ENCODE measurements around the gene DOCK2.
"Not testable (repeated sequence)": the region's sequence is repeated elsewhere in the genome, so short reads cannot be mapped to it uniquely, and the experiment has no call there.

The DOCK2 gene

GRCh38 chr5:169641253-169641652 lies 4.2 kb downstream of the DOCK2 start:
- no peak for DNase-seq

DNA sequence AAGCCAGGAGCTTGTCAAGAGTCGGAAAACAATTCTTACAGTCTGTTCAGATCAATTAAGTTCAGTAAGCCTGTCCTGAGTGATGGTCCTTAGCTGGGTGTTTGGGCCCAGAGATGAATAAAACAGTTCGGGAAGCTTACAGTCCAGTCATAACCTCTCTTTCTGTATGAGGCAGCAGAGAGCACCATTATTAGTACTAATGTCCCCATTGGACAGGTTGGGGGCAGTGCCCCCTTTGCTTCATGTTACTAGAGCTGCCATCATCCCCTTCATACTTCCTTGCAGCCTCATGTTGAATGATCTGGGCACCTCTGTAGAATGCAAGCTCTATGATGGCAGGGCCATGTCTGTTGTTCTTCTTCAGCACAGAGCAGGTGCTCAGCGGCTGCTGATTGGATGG lies 9.8 kb downstream of the DOCK2 start:
- DNase-seq = no peak

GRCh38 chr5:169647566-169647965 lies 10.5 kb downstream of the DOCK2 start:
- DNase-seq = no peak

GRCh38 chr5:169648725-169649310 lies 11.7 kb downstream of the DOCK2 start:
- DNase-seq = no peak

- DNase-seq = no peak
Observed at GRCh38 chr5:169649486-169649885, 12.4 kb downstream of the DOCK2 start.

- no peak for DNase-seq
Observed at GRCh38 chr5:169650701-169651331, 13.7 kb downstream of the DOCK2 start.

- DNase-seq = no peak
Observed at GRCh38 chr5:169651526-169651925, 14.5 kb downstream of the DOCK2 start.

DNA sequence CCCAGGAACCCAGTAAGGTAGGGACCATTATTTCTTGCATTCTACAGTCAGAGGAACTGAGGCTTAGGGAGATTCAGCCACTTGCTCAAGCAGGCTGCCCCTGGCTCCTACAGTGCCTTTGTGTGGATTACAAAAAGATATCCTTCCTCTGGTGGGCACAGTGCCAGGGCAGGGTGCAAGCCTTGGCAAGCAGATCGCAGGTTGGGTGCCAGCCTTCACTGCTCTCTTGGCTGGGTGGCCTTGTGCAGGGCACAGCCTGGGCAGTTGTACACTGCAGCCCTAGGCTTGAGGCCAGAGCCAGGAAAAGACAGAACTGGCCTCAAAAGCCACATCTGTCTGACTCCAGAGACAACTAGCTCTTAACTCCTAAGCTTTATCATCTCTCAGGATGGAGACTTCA lies 15.0 kb downstream of the DOCK2 start:
- no peak for DNase-seq

GRCh38 chr5:169653091-169653490 lies 16.0 kb downstream of the DOCK2 start:
- DNase-seq = no peak

- no peak for DNase-seq
Observed at GRCh38 chr5:169655353-169655752, 18.3 kb downstream of the DOCK2 start.

DNA sequence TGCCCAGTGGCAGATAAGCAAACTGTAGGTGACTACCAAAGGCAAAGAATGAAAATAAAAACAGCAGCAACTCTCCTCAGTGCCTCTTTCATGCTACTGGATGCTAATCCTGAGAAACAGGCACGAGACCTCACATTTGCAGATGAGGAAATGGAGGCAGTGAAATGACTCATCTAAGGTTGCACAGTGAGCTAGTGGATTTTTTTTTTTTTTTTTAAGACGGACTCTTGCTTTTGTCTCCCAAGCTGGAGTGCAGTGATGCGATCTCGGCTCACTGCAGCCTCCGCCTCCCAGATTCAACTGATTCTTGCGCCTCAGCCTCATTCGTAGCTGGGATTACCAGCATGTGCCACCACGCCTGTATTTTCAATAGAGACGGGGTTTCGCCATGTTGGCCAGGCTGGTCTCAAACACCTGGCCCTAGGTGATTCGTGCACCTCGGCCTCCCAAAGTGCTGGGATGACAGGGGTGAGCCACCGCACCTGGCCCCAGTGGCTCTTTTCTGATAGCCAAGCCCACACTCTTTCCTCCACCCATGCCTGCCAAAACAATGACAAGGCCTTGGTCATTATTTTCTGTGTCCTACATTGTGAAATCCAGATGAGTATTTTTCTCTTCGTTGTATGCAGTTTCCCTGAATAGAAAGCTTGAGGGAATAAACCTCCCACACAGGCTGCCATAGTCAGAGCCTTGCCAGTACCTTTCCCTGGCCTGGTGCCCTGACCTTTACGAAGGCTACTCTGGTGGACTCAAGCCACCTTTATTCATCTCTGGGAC lies 19.2 kb downstream of the DOCK2 start:
- no peak for DNase-seq

- no peak for DNase-seq
Observed at GRCh38 chr5:169657127-169657526, 20.1 kb downstream of the DOCK2 start.

GRCh38 chr5:169662451-169662850 lies 25.4 kb downstream of the DOCK2 start:
- not testable (repeated sequence) for DNase-seq

DNA sequence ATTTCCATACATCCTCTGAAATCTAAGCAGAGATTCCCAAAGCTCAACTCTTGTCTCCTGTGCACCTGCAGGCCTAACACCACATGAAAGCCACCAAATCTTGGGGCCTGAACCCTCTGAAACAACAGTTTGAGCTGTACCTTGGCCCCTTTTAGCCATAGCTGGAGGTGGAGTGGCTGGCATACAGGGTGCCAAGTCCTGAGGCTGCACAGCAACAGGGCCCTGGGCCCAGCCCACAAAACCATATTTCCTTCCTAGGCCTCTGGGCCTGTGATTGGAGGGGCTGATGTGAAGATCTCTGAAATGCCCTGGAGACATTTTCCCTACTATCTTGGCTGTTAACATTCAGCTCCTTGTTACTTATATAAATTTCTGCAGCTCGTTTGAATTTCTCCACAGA lies 26.5 kb downstream of the DOCK2 start:
- no peak for DNase-seq

GRCh38 chr5:169666365-169666764 lies 29.3 kb downstream of the DOCK2 start:
- no peak for DNase-seq

GRCh38 chr5:169667896-169668674 lies 31.0 kb downstream of the DOCK2 start:
- DNase-seq = no peak

DNA sequence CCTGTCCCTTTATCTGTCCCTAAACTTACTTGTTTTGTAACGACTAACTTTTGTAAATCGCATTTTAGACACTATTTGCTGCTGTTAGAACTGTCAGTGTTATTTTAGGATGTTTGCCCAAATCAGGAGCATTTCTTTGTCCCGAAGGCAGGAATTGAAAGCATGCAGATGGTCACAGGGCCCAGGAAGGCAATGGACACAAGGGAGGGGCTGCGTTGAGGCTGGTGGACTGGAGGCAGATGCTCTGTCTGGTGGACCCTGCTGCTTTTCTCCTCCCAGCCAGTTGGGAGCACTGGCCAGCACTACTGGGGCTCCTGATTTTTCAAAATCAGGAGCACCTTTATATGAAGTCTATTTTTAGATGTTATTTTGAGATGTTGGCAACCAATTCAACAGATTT lies 31.7 kb downstream of the DOCK2 start:
- no peak for DNase-seq

DNA sequence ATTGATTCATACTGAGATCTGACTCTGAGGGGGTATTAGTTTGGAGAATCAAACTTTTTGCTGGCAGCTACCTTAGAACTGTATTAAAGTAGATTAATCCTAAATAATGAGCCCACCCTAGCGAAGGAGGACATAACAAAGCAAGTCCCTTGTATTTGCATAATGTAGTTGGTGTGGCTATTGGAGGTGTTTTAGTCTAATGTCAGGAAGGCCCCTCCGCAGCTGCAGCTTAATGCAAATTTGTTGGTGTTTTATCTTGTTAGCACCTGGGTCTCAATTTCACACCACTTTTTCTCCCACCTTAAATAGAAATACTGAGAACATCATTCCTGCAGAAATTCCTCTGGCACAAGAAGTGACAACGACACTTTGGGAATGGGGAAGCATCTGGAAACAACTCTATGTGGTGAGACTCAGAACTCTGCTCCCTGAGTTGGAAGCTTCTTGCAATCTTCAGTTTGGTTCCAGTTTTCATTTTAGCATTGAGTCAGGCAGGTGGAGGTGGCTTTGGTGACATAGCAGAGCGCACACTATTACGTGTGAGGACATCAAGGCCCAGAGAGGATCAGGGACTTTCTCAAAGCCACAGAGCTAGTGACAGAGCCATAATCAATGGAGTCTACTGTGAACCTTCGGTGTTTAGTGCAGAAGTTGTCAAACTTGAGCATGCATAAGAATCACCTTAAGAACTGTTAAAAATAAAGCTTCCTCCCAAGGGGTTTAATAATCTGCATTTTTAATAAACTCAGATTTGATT lies 33.9 kb downstream of the DOCK2 start:
- no peak for DNase-seq

DNA sequence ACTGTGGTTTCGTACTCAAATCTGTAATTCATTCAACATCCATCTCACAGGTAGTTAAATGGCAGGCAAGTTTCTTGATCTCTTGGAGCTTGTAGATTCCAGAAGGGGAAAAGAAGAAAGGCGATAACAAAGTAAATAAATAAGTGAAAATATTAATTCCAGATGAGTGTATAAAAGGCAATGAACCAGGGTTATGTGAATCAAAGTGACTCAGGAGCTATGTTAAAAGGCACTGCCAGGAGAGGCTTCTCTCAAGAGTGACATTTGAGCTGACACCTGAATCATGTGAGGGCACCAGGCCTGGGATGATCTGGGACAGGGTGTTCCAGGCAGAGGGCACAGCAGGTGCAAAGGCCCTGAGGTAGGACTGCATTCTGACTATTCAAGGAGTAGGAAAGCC lies 45.0 kb downstream of the DOCK2 start:
- DNase-seq = no peak

DNA sequence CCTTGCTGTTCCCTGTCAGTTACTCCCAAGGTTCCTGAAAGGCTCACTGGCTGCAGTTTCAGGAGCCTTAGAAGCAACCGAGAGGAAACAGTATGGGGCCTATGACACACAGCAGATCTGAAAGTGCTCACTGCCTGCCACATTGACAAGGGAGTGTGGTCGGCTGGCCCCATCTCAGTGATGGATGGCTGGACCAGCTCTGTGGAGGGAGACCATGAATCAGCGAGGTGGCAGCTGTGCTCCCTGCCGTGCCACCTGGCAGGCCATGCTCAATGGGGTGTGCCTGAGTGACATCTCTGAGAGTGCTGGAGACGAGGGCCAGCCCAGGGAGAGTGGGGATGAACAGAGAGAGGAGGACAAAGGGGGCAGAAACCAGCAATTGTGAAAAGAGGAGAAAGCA lies 49.1 kb downstream of the DOCK2 start:
- peak in 1 of 4 experiments; percentile 3 for DNase-seq

DNA sequence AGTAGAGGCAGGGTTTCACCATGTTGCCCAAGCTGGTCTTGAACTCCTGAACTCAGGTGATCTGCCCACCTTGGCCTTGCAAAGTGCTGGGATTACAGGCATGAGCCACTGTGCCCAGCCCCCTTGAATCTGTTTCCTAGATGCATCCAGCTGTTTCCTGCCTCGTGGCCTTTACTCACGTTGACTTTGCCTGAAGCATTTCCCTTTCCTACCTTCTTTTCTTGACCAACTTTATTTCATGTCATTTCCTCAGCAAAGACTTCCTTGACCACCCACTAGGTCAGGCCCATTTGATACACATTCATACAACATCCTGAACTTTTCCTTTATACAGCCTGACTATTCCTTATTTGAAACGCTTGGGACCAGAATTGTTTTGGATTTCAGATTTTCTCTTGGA lies 51.0 kb downstream of the DOCK2 start:
- no peak for DNase-seq

GRCh38 chr5:169691471-169691870 lies 54.4 kb downstream of the DOCK2 start:
- DNase-seq = no peak

Data from activated naive CD4-positive, alpha-beta T cell (primary cell).